DOHH2 (cell line): ENCODE results near the gene KRTAP10-5.

Source experiments
- CTCF ChIP-seq: fragments of 200-600 bp; sonication (generic); IDR thresholded peaks from one replicate; pipeline ENCODE4 v1.5.1; 2014; ENCODE audit warnings: antibody characterized with exemption, mild to moderate bottlenecking, low read depth, low read length; ENCODE audit not compliant: poor library complexity, severe bottlenecking
- EZH2phosphoT487 ChIP-seq: fragments of 200-600 bp; sonication (generic); IDR thresholded peaks from 2 replicates; pipeline ENCODE4 v1.6.1; 2017; ENCODE audit warnings: borderline replicate concordance, mild to moderate bottlenecking, antibody characterized with exemption, low read length, moderate library complexity, mixed read lengths

GRCh38 chr21:44615911-44616590, 35.6 kb upstream of the KRTAP10-5 start:
- no peak for TF ChIP-seq CTCF
- TF ChIP-seq EZH2phosphoT487: no peak
